Left ventricle myocardium inferior (tissue), 1 donor: ENCODE results near the gene DNLZ. TPM values are rescaled to one million over a fixed set of nuclear protein-coding genes. Genes with fewer than 3 reads are reported as not detected.

ENCODE experiments used
- DNase-seq: peaks from one replicate; pipeline ENCODE4 v3.0.0-alpha.2; 2020
- H3K27ac ChIP-seq: fragments of 200-600 bp; replicated peaks from 2 replicates; pipeline ENCODE4 v1.8.0; 2021
- H3K27me3 ChIP-seq: fragments of 200-600 bp; 2 replicates; pipeline ENCODE4 v1.8.0; 2021; ENCODE audit warnings: low read depth
- H3K36me3 ChIP-seq: fragments of 200-600 bp; 2 replicates; pipeline ENCODE4 v1.8.0; 2021
- H3K4me1 ChIP-seq: fragments of 200-600 bp; 2 replicates; pipeline ENCODE4 v1.8.0; 2021
- H3K4me3 ChIP-seq: fragments of 200-600 bp; 2 replicates; pipeline ENCODE4 v1.8.0; 2021; ENCODE audit warnings: mild to moderate bottlenecking, moderate library complexity
- H3K9me3 ChIP-seq: fragments of 200-600 bp; replicated peaks from 2 replicates; pipeline ENCODE4 v1.8.0; 2021
- CTCF ChIP-seq: fragments of 200-600 bp; IDR thresholded peaks from 2 replicates; pipeline ENCODE4 v1.8.0; 2021; ENCODE audit warnings: antibody characterized with exemption, mild to moderate bottlenecking, borderline replicate concordance
- intact Hi-C: fragments of 100-400 bp; cut with micrococcal nuclease; formaldehyde crosslinking; loops from one replicate; pipeline ENCODE4 v1.11.0; 2022
- total RNA-seq: library from RNA; stranded (reverse); fragmentation: NEBNext Ultra II Directional; extraction: Animal tissue kit (Norgen Biotek cat#: 25700); gene quantifications from one replicate; pipeline ENCODE4 v1.2.1, GENCODE V29; 2021
- donor health status: DM: no; HTN: yes; CAD: no; lungs with severe emphysema.

The DNLZ gene
- total RNA-seq, 1 donor from 2014 or later = 37.6 TPM

- TF ChIP-seq CTCF = no peak
- no peaks in the 10 kb centered on the region for H3K27me3 ChIP-seq
Measured at GRCh38 chr9:136395345-136396218, 32.0 kb upstream of the DNLZ start.

GRCh38 chr9:136395020-136395340 lies 31.4 kb upstream of the DNLZ start:
- intact Hi-C loops = no loop called here
- peaks cover 70% of the 10 kb centered on the region for H3K36me3 ChIP-seq
- no peak overlapping the region for H3K27ac ChIP-seq
- H3K4me3 ChIP-seq = no peak overlapping the region
- TF ChIP-seq CTCF = no peak
- H3K4me1 ChIP-seq = peaks cover 19% of the 10 kb centered on the region
- no peaks in the 10 kb centered on the region for H3K27me3 ChIP-seq
- H3K9me3 ChIP-seq = no peaks in the 10 kb centered on the region
- no peak for DNase-seq

More at GRCh38 chr9:136395345-136396218, 32.0 kb upstream of the DNLZ start:
- Histone ChIP-seq H3K4me1 (peaks cover 24% of the 10 kb centered on the region), H3K4me3 (no peak overlapping the region), H3K27ac (no peak overlapping the region), H3K36me3 (peaks cover 67% of the 10 kb centered on the region), H3K9me3 (no peaks in the 10 kb centered on the region)
- no peak for DNase-seq
- intact Hi-C loops = no loop called here

GRCh38 chr9:136394312-136395019 lies 30.9 kb upstream of the DNLZ start:
- no peak overlapping the region for H3K27ac ChIP-seq
- no peak for DNase-seq
- intact Hi-C loops = no loop called here
- H3K36me3 ChIP-seq = peaks cover 75% of the 10 kb centered on the region
- H3K27me3 ChIP-seq = no peaks in the 10 kb centered on the region
- no peak for TF ChIP-seq CTCF
- no peak overlapping the region for H3K4me3 ChIP-seq
- H3K4me1 ChIP-seq = peaks cover 14% of the 10 kb centered on the region
- no peaks in the 10 kb centered on the region for H3K9me3 ChIP-seq

- intact Hi-C loops = no loop called here
- no peak overlapping the region for H3K27ac ChIP-seq
Measured at GRCh38 chr9:136393531-136393930, 30.0 kb upstream of the DNLZ start.

More at GRCh38 chr9:136393531-136393930, 30.0 kb upstream of the DNLZ start:
- Histone ChIP-seq H3K27me3 (no peaks in the 10 kb centered on the region), H3K4me1 (peaks cover 5% of the 10 kb centered on the region), H3K4me3 (no peak overlapping the region), H3K9me3 (no peaks in the 10 kb centered on the region), H3K36me3 (peaks cover 85% of the 10 kb centered on the region)
- DNase-seq = no peak
- TF ChIP-seq CTCF = no peak
